Suppressor macrophage (primary cell): ENCODE measurements around the gene CPA2.

ENCODE experiments used
- DNase-seq, 4 experiments: peaks; one replicate each; pipeline ENCODE4 v3.0.0-alpha.2; 2020 to 2022

CPA2 gene

GRCh38 chr7:130256704-130257103 is 10.0 kb upstream of the CPA2 start:
- DNase-seq, result no peak

GRCh38 chr7:130258494-130259078 is 8.1 kb upstream of the CPA2 start:
- no peak for DNase-seq

- DNase-seq, result no peak
Observed at GRCh38 chr7:130262448-130262847, 4.2 kb upstream of the CPA2 start.

- no peak for DNase-seq
Observed at GRCh38 chr7:130263130-130263529, 3.5 kb upstream of the CPA2 start.

- DNase-seq, result no peak
Observed at GRCh38 chr7:130266961-130267321, 278 bp downstream of the CPA2 start.

- DNase-seq, result no peak
Observed at GRCh38 chr7:130268463-130269317, 2.0 kb downstream of the CPA2 start.

GRCh38 chr7:130269318-130269694 is 2.6 kb downstream of the CPA2 start:
- no peak for DNase-seq

GRCh38 chr7:130270947-130271800 is 4.5 kb downstream of the CPA2 start:
- no peak for DNase-seq

- DNase-seq, result no peak
Observed at GRCh38 chr7:130272381-130273080, 5.9 kb downstream of the CPA2 start.

- peak in 1 of 4 experiments; percentile 22 for DNase-seq
Observed at GRCh38 chr7:130273081-130273932, 6.6 kb downstream of the CPA2 start.

- DNase-seq, result peak in 3 of 4 experiments; percentile 4 to 10 (median 7)
Observed at GRCh38 chr7:130273933-130274255, 7.2 kb downstream of the CPA2 start.

GRCh38 chr7:130274296-130274695 is 7.6 kb downstream of the CPA2 start:
- no peak for DNase-seq

- DNase-seq, result no peak
Observed at GRCh38 chr7:130274983-130275591, 8.4 kb downstream of the CPA2 start.

GRCh38 chr7:130275826-130276297 is 9.2 kb downstream of the CPA2 start:
- DNase-seq, result no peak

GRCh38 chr7:130276796-130277762 is 10.4 kb downstream of the CPA2 start:
- no peak for DNase-seq

- peak in 3 of 4 experiments; percentile 8 to 46 (median 18) for DNase-seq
Observed at GRCh38 chr7:130277763-130278643, 11.3 kb downstream of the CPA2 start.

GRCh38 chr7:130278860-130279259 is 12.2 kb downstream of the CPA2 start:
- no peak for DNase-seq

- DNase-seq, result no peak
Observed at GRCh38 chr7:130279286-130279685, 12.6 kb downstream of the CPA2 start.

- DNase-seq, result peak in 2 of 4 experiments; percentile 3 to 8
Observed at GRCh38 chr7:130279906-130280305, 13.2 kb downstream of the CPA2 start.
